ENCODE results near the gene IL18RAP. TPM values are rescaled to one million over a fixed set of nuclear protein-coding genes. Genes with fewer than 3 reads are reported as not detected.

Gene IL18RAP
- total and polyA plus RNA-seq, 2 donors = 0.41 to 0.79 TPM

DNA sequence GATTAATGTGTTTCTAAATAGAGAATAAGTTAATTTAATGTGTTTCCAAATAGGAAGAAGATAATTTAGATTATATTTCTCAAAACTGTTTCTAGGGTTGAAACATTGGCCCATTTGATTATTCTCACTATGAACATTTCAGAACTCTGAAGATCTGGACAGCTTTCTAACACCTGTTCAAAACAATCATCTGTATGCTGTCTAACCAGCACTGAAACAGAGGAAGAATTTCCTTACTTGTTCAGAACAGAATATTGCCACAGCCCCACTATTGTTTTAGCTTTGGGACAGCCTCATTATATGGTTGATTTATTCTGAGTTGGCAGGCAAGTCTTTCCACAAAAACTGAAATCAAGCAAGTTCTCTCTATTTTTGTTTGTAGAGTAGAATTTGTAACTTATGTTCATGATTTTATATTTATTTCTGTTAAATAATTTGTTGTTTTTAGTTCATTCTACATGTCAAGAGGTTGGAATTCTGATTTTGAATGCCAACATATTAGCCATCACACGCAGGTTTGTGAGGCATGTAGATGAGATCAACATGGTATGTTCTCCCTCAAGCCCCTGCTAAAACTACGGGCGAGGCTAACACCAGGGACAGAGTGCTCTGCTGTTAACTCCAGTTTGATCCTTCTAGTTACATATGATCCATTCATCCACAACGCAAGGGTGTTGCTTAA lies 11.2 kb downstream of the IL18RAP start:
- H3K4me3 ChIP-seq (ENCODE audit: low read depth, low read length) = no peak overlapping the region
- 92% methylated on average over 4 of the region's 4 CpGs for WGBS
- H3K4me1 ChIP-seq (ENCODE audit: insufficient read depth) = no peaks in the 10 kb centered on the region
- no peak overlapping the region for H3K27ac ChIP-seq (ENCODE audit: low read depth)
- DNase-seq (ENCODE audit: extremely low spot score) = no peak
- no peaks in the 10 kb centered on the region for H3K36me3 ChIP-seq (ENCODE audit: insufficient read depth)

DNA sequence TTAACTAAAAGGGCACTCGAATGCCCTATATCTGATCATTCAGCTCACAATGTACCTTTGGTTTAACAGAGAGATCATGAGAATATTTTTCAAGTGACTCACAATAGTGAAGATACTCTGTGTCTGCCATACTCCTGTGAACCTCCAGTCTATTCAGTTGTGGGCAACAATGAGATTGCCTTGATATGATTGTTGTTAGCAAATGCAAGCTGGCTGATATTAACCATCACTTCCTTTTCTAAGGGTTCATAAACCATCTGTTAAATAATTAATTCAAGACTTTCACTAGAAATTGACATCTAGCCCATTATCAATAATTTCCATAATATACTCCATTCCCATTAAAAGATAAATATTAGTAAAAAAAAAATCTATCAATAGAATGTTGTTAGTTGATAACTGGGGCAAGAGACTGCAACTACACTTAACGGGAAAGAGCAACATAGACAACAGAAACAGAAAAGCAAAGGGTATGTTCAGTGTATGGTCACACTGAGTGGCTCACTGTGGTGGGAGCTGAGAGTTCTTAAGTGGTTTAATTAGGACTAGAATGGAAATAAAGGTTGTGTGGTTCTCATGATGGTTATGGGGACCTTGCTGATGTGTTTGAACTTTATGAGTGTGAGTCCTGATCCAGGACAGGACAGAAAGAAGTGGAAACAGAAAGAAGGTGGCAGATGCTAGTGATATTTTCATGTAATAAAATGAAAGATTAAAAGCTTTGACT lies 11.9 kb downstream of the IL18RAP start:
- no peaks in the 10 kb centered on the region for H3K36me3 ChIP-seq (ENCODE audit: insufficient read depth)
- H3K4me1 ChIP-seq (ENCODE audit: insufficient read depth) = no peaks in the 10 kb centered on the region
- H3K4me3 ChIP-seq (ENCODE audit: low read depth, low read length) = no peak overlapping the region
- H3K27ac ChIP-seq (ENCODE audit: low read depth) = no peak overlapping the region
- DNase-seq (ENCODE audit: extremely low spot score) = no peak
- 89% methylated on average over 2 of the region's 2 CpGs for WGBS

DNA sequence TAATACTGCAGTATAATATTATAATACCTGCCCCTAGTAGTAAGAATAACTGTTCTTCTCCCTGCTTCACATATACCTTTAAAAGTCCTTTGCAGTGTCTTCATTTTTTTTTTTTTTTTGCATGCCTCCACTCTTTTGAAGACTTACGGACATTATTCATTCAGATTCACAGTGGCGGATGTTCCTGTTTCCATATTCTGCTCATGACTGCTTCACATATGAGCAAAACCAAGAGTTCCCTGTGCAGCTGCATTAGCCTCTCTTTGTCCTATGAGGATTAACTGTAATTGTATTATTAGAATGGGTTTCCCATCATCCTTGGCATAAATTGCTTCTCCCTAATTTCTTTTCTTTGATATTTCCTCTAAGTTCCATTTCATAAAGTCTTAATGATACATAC lies 12.8 kb downstream of the IL18RAP start:
- H3K4me1 ChIP-seq (ENCODE audit: insufficient read depth) = no peaks in the 10 kb centered on the region
- no peaks in the 10 kb centered on the region for H3K36me3 ChIP-seq (ENCODE audit: insufficient read depth)
- WGBS = 85% methylated on average over 2 of the region's 2 CpGs
- H3K27ac ChIP-seq (ENCODE audit: low read depth) = no peak overlapping the region
- H3K4me3 ChIP-seq (ENCODE audit: low read depth, low read length) = no peak overlapping the region
- DNase-seq (ENCODE audit: extremely low spot score) = no peak

DNA sequence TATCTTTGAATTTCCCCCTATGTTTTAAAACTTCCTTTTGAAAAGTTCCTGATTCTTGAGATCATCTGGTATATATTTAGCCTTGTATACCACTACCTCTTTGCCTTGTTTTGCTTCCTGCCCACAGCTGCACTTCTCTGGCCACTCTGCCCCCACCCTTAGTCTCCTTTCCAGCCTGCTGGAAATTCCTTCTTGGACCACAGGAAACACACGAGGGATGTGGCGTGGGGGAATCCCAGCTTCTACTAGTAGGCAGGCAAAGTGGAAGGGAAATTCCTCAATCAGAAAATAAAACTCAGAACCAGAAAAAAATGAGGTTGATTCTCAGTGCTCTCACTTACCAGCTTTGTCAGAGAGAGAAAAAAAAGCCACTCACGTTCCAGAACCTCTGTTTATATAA lies 13.4 kb downstream of the IL18RAP start:
- Histone ChIP-seq H3K27ac (ENCODE audit: low read depth) (no peak overlapping the region), H3K4me3 (ENCODE audit: low read depth, low read length) (no peak overlapping the region), H3K4me1 (ENCODE audit: insufficient read depth) (no peaks in the 10 kb centered on the region), H3K36me3 (ENCODE audit: insufficient read depth) (no peaks in the 10 kb centered on the region)
- 9% methylated on average over 3 of the region's 3 CpGs for WGBS
- no peak for DNase-seq (ENCODE audit: extremely low spot score)

DNA sequence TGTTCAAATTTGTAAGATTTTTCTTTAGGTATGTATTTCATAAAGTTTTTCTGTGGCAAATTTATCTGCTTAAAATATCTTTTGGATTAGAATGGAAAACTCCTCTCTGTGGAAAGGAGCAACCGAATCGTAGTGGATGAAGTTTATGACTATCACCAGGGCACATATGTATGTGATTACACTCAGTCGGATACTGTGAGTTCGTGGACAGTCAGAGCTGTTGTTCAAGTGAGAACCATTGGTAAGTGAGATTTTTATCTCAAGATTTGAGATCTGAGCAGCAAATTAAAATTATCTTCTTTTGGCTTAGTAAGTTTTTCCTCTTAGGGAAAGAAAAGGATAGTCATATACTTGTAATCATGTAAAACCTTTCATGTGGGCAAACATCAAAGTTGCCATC lies 14.2 kb downstream of the IL18RAP start:
- no peak for DNase-seq (ENCODE audit: extremely low spot score)
- Histone ChIP-seq H3K4me1 (ENCODE audit: insufficient read depth) (no peaks in the 10 kb centered on the region), H3K27ac (ENCODE audit: low read depth) (no peak overlapping the region), H3K36me3 (ENCODE audit: insufficient read depth) (no peaks in the 10 kb centered on the region), H3K4me3 (ENCODE audit: low read depth, low read length) (no peak overlapping the region)
- WGBS = 42% methylated on average over 4 of the region's 4 CpGs

DNA sequence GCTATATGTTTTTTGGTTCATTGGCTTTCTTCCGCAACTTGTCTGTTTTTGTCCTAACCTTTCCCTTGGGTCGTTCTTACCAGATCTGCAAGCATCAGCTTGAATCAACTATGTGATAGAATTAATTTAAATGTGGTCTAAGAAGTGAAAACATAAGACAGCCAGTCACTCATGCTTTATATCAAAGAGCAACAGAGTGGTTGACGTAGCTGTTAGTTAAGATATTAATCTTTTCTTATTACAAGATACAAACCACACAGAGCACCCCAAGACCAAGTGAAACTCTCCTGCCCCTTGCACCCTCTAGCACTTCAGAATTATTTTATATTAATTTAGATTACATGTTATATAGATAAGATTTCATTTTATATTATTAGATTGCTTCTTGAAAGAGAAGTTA lies 15.2 kb downstream of the IL18RAP start:
- no peak overlapping the region for H3K4me3 ChIP-seq (ENCODE audit: low read depth, low read length)
- no peak overlapping the region for H3K27ac ChIP-seq (ENCODE audit: low read depth)
- WGBS = 83% methylated on average over 3 of the region's 3 CpGs
- no peaks in the 10 kb centered on the region for H3K4me1 ChIP-seq (ENCODE audit: insufficient read depth)
- DNase-seq (ENCODE audit: extremely low spot score) = no peak
- no peaks in the 10 kb centered on the region for H3K36me3 ChIP-seq (ENCODE audit: insufficient read depth)

DNA sequence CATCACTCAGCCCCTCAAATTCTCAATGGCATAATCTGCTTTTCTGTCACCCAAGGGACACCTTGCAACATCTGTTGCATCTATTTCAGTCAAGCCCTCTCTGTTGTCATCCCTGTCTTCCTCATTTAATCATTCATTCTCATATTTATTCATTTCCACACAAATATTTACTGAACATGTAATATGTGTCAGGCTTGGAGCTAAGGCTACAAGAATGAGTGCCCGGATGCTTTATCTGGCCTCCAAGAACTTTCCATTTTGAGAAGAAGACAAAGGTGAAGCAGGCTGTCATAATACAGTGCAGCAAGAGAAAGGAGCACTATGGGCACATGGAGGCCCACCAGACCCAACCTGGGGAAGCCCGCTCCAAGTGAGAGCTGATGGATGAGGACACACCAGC lies 15.6 kb downstream of the IL18RAP start:
- H3K4me1 ChIP-seq (ENCODE audit: insufficient read depth) = no peaks in the 10 kb centered on the region
- H3K27ac ChIP-seq (ENCODE audit: low read depth) = no peak overlapping the region
- H3K36me3 ChIP-seq (ENCODE audit: insufficient read depth) = no peaks in the 10 kb centered on the region
- WGBS = 89% methylated on average over 2 of the region's 2 CpGs
- H3K4me3 ChIP-seq (ENCODE audit: low read depth, low read length) = no peak overlapping the region
- DNase-seq (ENCODE audit: extremely low spot score) = no peak

DNA sequence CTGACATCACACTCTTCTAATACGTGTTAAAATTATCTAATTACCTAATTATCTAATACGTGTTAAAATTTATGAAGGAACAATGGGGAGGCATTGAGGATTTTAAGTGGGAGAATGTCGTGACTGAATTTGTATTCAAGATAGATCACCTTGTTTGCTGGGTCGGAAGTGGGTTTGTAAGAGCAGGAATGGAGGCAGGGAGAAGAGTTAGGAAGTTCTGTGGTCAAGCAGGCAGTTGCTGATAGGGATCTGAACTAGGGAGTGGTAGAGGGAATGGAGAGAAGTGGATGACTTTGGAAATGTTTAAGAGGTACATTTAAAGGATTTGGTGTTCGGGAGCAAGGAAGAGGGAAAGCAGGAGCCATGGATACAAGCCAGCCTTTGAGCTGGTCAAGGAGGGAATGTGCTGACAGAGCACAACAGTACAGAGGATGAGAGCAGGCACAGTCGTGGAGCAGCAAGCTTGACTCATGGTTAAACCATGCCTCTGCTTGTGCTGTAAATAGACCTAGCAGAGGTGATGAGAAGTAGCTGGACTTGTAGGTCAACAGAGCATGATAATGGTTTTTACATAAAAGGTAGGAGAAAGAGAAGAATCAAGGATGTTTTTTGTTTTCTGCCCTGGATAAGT lies 16.2 kb downstream of the IL18RAP start:
- no peaks in the 10 kb centered on the region for H3K4me1 ChIP-seq (ENCODE audit: insufficient read depth)
- H3K27ac ChIP-seq (ENCODE audit: low read depth) = no peak overlapping the region
- no peak for DNase-seq (ENCODE audit: extremely low spot score)
- no peak overlapping the region for H3K4me3 ChIP-seq (ENCODE audit: low read depth, low read length)
- 58% methylated on average over 6 of the region's 6 CpGs for whole genome bisulfite sequencing
- H3K36me3 ChIP-seq (ENCODE audit: insufficient read depth) = no peaks in the 10 kb centered on the region

DNA sequence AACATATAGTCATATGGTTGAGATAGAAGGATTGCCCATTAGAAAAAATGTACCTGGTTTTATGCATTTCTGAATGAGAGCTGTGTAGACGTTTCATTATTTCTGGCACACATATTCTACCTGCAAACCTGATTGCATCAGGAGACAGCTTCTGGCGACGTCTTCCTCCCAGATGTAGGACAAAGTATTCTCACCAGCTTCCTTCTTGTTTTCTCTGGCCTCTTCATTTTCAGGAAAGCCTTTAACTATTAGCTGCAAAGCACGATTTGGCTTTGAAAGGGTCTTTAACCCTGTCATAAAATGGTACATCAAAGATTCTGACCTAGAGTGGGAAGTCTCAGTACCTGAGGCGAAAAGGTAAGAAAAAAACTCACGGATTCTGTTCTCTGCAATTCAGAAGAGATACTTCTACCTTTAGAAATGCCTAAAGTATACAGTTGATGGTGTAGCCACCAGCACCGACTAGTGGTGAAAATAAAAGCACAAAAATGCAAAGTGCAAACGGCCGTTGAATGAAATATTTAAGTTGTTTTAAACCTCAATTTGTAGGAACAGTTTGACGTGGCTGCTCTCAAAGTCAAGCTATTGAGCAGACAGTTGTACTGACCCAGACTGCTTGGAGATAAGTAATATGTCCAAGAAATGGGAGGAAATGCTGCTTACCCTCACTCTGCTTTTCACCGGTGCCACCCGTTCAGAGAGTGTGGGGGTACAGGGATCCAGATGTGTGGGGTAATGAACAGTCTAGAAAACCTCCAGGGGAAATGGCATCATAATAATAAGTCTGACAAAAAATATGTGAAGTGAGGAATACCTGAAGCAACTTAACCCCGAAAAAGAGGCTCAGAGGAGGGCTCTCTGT lies 20.2 kb downstream of the IL18RAP start:
- Histone ChIP-seq H3K4me3 (ENCODE audit: low read depth, low read length) (no peak overlapping the region), H3K4me1 (ENCODE audit: insufficient read depth) (no peaks in the 10 kb centered on the region), H3K36me3 (ENCODE audit: insufficient read depth) (no peaks in the 10 kb centered on the region), H3K27ac (ENCODE audit: low read depth) (no peak overlapping the region)
- WGBS = 30% methylated on average over 13 of the region's 13 CpGs
- DNase-seq (ENCODE audit: extremely low spot score) = no peak

DNA sequence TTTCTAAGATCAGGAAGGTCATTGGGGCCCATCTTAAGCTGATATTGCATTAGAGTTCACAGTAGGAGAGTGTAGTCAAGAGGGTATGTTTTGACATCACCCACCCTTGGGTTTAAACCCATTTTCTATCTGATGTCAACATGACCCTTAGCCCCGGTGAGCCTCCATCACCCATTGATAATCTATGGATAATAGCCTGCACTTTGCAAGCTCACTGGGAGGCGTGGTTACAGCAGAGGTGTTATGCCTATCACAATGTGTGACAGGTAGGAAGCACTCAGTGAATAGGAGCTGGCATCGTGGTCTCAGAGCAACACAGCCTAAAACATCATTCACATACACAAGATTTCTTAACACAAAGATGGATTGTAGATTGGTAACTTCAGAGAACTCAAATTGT lies 21.3 kb downstream of the IL18RAP start:
- Histone ChIP-seq H3K4me1 (ENCODE audit: insufficient read depth) (no peaks in the 10 kb centered on the region), H3K4me3 (ENCODE audit: low read depth, low read length) (no peak overlapping the region), H3K36me3 (ENCODE audit: insufficient read depth) (no peaks in the 10 kb centered on the region), H3K27ac (ENCODE audit: low read depth) (no peak overlapping the region)
- no peak for DNase-seq (ENCODE audit: extremely low spot score)
- WGBS = 78% methylated on average over 3 of the region's 3 CpGs

DNA sequence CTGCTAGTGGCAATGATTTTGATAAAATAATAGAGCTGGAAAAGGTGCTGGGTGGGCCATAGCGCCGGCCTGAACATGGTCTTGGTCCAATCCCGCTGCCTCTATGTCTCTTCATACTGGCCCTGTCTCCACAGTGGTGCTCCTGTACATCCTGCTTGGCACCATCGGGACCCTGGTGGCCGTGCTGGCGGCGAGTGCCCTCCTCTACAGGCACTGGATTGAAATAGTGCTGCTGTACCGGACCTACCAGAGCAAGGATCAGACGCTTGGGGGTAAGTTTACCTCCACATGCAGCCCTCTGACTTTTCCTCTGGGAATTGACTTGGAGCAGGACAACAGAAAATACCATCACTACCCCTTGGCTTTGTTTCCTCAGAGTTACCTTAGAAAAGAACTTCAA lies 24.0 kb downstream of the IL18RAP start:
- H3K36me3 ChIP-seq (ENCODE audit: insufficient read depth) = no peaks in the 10 kb centered on the region
- no peak overlapping the region for H3K4me3 ChIP-seq (ENCODE audit: low read depth, low read length)
- no peak for DNase-seq (ENCODE audit: extremely low spot score)
- no peak overlapping the region for H3K27ac ChIP-seq (ENCODE audit: low read depth)
- H3K4me1 ChIP-seq (ENCODE audit: insufficient read depth) = no peaks in the 10 kb centered on the region
- WGBS = 95% methylated on average over 9 of the region's 9 CpGs

DNA sequence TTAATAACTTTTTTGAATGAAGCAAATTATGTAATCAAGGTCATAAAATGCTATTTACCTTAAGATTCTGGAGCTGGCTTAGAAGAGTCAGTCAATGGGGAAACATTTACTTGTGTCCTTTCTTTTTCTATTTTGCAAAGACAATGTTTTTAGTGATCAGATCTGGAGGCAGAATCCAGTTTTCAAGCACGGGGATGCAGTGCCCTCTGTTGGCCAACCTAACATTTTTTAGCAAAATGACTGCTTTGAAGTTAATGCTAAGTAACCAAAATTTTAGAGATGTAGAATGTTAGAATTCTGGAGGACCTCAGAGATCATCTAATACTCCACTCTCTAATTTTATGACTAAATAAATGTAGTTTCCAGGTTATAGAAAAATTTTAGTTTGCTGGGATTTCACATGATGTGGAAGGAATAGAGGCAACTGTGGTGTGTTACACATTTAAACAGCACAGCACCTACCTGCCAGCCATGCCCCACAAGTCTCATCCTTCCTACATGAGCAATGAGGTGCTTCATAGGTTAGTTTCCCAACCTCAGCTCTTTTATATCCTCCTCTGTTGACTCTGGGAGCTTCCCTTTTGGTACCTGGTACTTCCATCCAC lies 26.5 kb downstream of the IL18RAP start:
- no peak for DNase-seq (ENCODE audit: extremely low spot score)
- no peaks in the 10 kb centered on the region for H3K4me1 ChIP-seq (ENCODE audit: insufficient read depth)
- 2% methylated on average over 1 of the region's 1 CpG for WGBS

DNA sequence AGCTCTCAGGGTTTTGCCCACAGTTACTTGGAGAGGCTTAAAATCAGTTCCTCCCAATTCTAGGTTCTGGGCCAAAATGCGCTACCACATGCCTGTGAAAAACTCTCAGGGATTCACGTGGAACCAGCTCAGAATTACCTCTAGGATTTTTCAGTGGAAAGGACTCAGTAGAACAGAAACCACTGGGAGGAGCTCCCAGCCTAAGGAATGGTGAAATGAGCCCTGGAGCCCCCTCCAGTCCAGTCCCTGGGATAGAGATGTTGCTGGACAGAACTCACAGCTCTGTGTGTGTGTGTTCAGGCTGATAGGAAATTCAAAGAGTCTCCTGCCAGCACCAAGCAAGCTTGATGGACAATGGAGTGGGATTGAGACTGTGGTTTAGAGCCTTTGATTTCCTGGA lies 29.0 kb downstream of the IL18RAP start:
- Histone ChIP-seq H3K27ac (ENCODE audit: low read depth) (no peak overlapping the region), H3K36me3 (ENCODE audit: insufficient read depth) (no peaks in the 10 kb centered on the region), H3K4me3 (ENCODE audit: low read depth, low read length) (no peak overlapping the region), H3K4me1 (ENCODE audit: insufficient read depth) (no peaks in the 10 kb centered on the region)
- no peak for DNase-seq (ENCODE audit: extremely low spot score)
- WGBS = 52% methylated on average over 2 of the region's 2 CpGs

More for the DNA sequence above, 26.5 kb downstream of the IL18RAP start:
- no peak overlapping the region for H3K27ac ChIP-seq (ENCODE audit: low read depth)
- no peak overlapping the region for H3K4me3 ChIP-seq (ENCODE audit: low read depth, low read length)
- no peaks in the 10 kb centered on the region for H3K36me3 ChIP-seq (ENCODE audit: insufficient read depth)
